HepG2 (cell line): ENCODE data around the gene GPSM1. TPM values are rescaled to one million over a fixed set of nuclear protein-coding genes. Genes with fewer than 3 reads are reported as not detected.

Experiments used
- ARHGAP35 ChIP-seq: sonication (generic); formaldehyde crosslinking; IDR thresholded peaks from 2 replicates; pipeline ENCODE4 v1.9.0; 2022; ENCODE audit warnings: mild to moderate bottlenecking, inconsistent platforms, moderate library complexity, missing genetic modification reagents, borderline replicate concordance
- ATRX ChIP-seq: sonication (generic); formaldehyde crosslinking; IDR thresholded peaks from 2 replicates; pipeline ENCODE4 v1.4.0; 2020; ENCODE audit warnings: missing genetic modification reagents, borderline replicate concordance
- GATA4 ChIP-seq: sonication (generic); IDR thresholded peaks from 2 replicates; pipeline ENCODE4 v1.6.1; 2016; ENCODE audit warnings: antibody characterized with exemption, low read depth, borderline replicate concordance
- IRX3 ChIP-seq: sonication (generic); formaldehyde crosslinking; IDR thresholded peaks from 2 replicates; pipeline ENCODE4 v1.8.1; 2023; ENCODE audit warnings: mild to moderate bottlenecking, low read depth, missing genetic modification reagents, borderline replicate concordance
- KLF15 ChIP-seq: sonication (generic); formaldehyde crosslinking; IDR thresholded peaks from 2 replicates; pipeline ENCODE4 v1.8.1; 2023; ENCODE audit warnings: borderline replicate concordance, mild to moderate bottlenecking, inconsistent platforms, missing genetic modification reagents, mixed read lengths
- MIXL1 ChIP-seq: IDR thresholded peaks from 2 replicates; pipeline ENCODE4 v1.6.1; 2016
- NR1H2 ChIP-seq: sonication (generic); formaldehyde crosslinking; IDR thresholded peaks from 2 replicates; pipeline ENCODE4 v1.8.1; 2022; ENCODE audit warnings: low read depth, missing genetic modification reagents, borderline replicate concordance
- RFX5 ChIP-seq: IDR thresholded peaks from 2 replicates; pipeline ENCODE4 v1.6.1; 2011; ENCODE audit warnings: low read depth, low read length, improper control_type of control experiment
- SIX4 ChIP-seq: sonication (generic); formaldehyde crosslinking; IDR thresholded peaks from 2 replicates; pipeline ENCODE4 v1.4.0; 2020; ENCODE audit warnings: missing genetic modification reagents
- SMAD3 ChIP-seq: sonication (generic); formaldehyde crosslinking; IDR thresholded peaks from 2 replicates; pipeline ENCODE4 v1.4.0; 2020; ENCODE audit warnings: missing genetic modification reagents
- SP5 ChIP-seq: IDR thresholded peaks from 2 replicates; pipeline ENCODE4 v1.6.1; 2016; ENCODE audit warnings: low read depth, borderline replicate concordance
- TFE3 ChIP-seq: IDR thresholded peaks from 2 replicates; pipeline ENCODE4 v1.6.1; 2016
- ZNF205 ChIP-seq: IDR thresholded peaks from 2 replicates; pipeline ENCODE4 v1.6.1; 2018; ENCODE audit warnings: missing biosample characterization, missing genetic modification reagents
- ZNF281 ChIP-seq: sonication (generic); formaldehyde crosslinking; IDR thresholded peaks from 2 replicates; pipeline ENCODE4 v1.4.0; 2020; ENCODE audit warnings: missing genetic modification reagents, borderline replicate concordance
- ZNF576 ChIP-seq: sonication (generic); formaldehyde crosslinking; IDR thresholded peaks from 2 replicates; pipeline ENCODE4 v1.4.0; 2020; ENCODE audit warnings: mild to moderate bottlenecking, missing genetic modification reagents
- ZNF577 ChIP-seq: sonication (generic); formaldehyde crosslinking; IDR thresholded peaks from 2 replicates; pipeline ENCODE4 v1.4.0; 2020; ENCODE audit warnings: mild to moderate bottlenecking, low read depth, missing genetic modification reagents, borderline replicate concordance
- ZNF598 ChIP-seq: sonication (generic); formaldehyde crosslinking; IDR thresholded peaks from 2 replicates; pipeline ENCODE4 v1.5.1; 2020; ENCODE audit warnings: mild to moderate bottlenecking, missing genetic modification reagents, borderline replicate concordance
- ZSCAN20 ChIP-seq: sonication (generic); formaldehyde crosslinking; IDR thresholded peaks from 2 replicates; pipeline ENCODE4 v1.4.0; 2020; ENCODE audit warnings: missing genetic modification reagents, mild to moderate bottlenecking, borderline replicate concordance
- polyA plus RNA-seq, 8 experiments: library from polyadenylated mRNA; depleted of rRNA in 3 of 8; stranded (reverse) in 7 of 8; unstranded in 1 of 8; fragments of >200 nt; fragmentation: Illumina TruSeq in 4 of 8; extraction: Trizol in 4 of 8; gene quantifications; 2 replicates each; pipeline versions ENCODE4 v1.2.1 to v1.2.3, GENCODE V29; 2011 to 2016; ENCODE audit warnings: low read depth in 4 of 8, missing spikeins in 1 of 8, mixed read lengths in 1 of 8; ENCODE audit not compliant: insufficient read depth in 1 of 8
- total RNA-seq, 5 experiments: library from RNA; depleted of rRNA; stranded (reverse); fragments of >200 nt; fragmentation: Illumina TruSeq; extraction: Trizol; gene quantifications; 2 replicates each; pipeline ENCODE4 v1.2.3, GENCODE V29; 2016; ENCODE audit warnings: low read depth in 1 of 5
- TF ChIP-seq, protein P1 (sequence below): sonication (generic); formaldehyde crosslinking; conservative IDR thresholded peaks from 2 replicates; pipeline ENCODE4 v1.8.0; 2022; ENCODE audit warnings: mild to moderate bottlenecking, moderate library complexity, missing genetic modification reagents
- TF ChIP-seq, protein P2 (sequence below): sonication (generic); formaldehyde crosslinking; conservative IDR thresholded peaks from 2 replicates; pipeline ENCODE4 v1.8.1; 2023; ENCODE audit warnings: missing genetic modification reagents

Gene GPSM1
- total and polyA plus RNA-seq, 2 of the 13 experiments (the other 11 are each of a cell fraction or from before 2014, with no cell fraction given), result 1.0 to 2.4 TPM

DNA sequence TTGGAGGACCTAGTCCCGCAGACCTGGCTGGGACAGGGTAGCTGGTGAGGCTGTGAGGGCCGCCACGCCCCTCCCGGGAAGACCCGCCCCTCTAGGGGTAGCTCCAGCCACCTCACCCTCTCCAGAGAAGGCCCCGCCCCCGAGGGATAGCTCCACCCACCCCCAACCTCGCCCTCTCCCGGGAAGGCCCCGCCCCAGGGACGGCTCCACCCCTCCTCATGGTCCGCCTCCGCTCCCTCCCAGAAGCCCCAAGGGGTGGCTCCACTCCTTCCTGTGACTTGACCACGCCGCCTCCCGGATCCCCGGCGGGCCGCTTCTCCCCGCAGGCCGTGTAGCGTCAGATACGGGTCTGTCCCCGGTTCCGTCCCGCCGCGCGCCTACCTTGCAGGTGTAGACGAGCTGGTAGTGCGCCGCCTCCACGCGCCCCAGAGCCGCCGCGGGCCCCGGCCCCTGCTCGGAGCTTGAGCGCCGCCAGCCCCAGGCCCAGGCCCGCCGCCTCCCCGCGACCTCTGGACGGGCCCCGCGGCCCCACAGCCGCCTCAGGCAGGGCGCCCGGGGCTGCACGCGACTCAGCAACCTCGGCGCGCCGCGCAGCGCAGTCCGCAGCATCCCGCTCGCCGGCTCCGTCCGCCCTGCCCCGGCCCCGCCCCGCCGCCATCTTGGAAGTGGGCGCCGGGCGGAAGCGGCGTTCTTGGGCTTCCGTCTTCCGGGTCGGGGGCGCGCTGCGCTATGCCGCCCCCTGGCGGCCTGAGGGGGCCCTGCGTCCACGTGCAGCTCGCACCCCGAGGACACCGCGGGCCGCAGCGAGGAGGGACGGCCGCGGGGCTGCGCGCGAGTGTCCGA is 36.0 kb downstream of the GPSM1 start, which contains the start of gene DNLZ (continued):
- TF ChIP-seq GATA4, result no peak
- TF ChIP-seq NR1H2 (CRISPR knock-in tag), result no peak
- TF ChIP-seq, protein P1, sequence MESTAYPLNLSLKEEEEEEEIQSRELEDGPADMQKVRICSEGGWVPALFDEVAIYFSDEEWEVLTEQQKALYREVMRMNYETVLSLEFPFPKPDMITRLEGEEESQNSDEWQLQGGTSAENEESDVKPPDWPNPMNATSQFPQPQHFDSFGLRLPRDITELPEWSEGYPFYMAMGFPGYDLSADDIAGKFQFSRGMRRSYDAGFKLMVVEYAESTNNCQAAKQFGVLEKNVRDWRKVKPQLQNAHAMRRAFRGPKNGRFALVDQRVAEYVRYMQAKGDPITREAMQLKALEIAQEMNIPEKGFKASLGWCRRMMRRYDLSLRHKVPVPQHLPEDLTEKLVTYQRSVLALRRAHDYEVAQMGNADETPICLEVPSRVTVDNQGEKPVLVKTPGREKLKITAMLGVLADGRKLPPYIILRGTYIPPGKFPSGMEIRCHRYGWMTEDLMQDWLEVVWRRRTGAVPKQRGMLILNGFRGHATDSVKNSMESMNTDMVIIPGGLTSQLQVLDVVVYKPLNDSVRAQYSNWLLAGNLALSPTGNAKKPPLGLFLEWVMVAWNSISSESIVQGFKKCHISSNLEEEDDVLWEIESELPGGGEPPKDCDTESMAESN, result peak; percentile 83
- peak; percentile 97; the same call in 1 of the 2 replicates for TF ChIP-seq IRX3 (CRISPR knock-in tag)
- no peak for TF ChIP-seq ZNF576 (CRISPR knock-in tag)
- no peak for TF ChIP-seq KLF15
- TF ChIP-seq SIX4, result no peak; the same call in 1 of the 2 replicates
- peak; percentile 67; the same call in 1 of the 2 replicates for TF ChIP-seq ARHGAP35 (CRISPR knock-in tag)
- peak; percentile 67; the same call in 1 of the 2 replicates for TF ChIP-seq ZNF281 (CRISPR knock-in tag)
- TF ChIP-seq SMAD3 (CRISPR knock-in tag), result no peak
- TF ChIP-seq ZNF205 (CRISPR knock-in tag), result peak; percentile 84
- 0 out of 2 replicates have a peak, but pooled peaks have one; percentile 28 for TF ChIP-seq ZNF577 (CRISPR knock-in tag)
- TF ChIP-seq, protein P2, sequence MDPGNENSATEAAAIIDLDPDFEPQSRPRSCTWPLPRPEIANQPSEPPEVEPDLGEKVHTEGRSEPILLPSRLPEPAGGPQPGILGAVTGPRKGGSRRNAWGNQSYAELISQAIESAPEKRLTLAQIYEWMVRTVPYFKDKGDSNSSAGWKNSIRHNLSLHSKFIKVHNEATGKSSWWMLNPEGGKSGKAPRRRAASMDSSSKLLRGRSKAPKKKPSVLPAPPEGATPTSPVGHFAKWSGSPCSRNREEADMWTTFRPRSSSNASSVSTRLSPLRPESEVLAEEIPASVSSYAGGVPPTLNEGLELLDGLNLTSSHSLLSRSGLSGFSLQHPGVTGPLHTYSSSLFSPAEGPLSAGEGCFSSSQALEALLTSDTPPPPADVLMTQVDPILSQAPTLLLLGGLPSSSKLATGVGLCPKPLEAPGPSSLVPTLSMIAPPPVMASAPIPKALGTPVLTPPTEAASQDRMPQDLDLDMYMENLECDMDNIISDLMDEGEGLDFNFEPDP (CRISPR knock-in tag), result no peak
- TF ChIP-seq MIXL1 (CRISPR knock-in tag), result 0 out of 2 replicates have a peak, but pooled peaks have one; percentile 23
- 0 out of 2 replicates have a peak, but pooled peaks have one; percentile 37 for TF ChIP-seq TFE3 (CRISPR knock-in tag)
- TF ChIP-seq ZNF598 (CRISPR knock-in tag), result no peak
- no peak for TF ChIP-seq RFX5
- TF ChIP-seq ZSCAN20, result peak; percentile 29; the same call in 1 of the 2 replicates
- no peak for TF ChIP-seq ATRX (CRISPR knock-in tag)
- TF ChIP-seq SP5 (CRISPR knock-in tag), result peak; percentile 64
